ENCODE measurements around the gene SOS1. TPM values are rescaled to one million over a fixed set of nuclear protein-coding genes. Genes with fewer than 3 reads are reported as not detected.

SOS1 gene
- total RNA-seq, 1 donor from 2014 or later: 39.0 TPM

DNA sequence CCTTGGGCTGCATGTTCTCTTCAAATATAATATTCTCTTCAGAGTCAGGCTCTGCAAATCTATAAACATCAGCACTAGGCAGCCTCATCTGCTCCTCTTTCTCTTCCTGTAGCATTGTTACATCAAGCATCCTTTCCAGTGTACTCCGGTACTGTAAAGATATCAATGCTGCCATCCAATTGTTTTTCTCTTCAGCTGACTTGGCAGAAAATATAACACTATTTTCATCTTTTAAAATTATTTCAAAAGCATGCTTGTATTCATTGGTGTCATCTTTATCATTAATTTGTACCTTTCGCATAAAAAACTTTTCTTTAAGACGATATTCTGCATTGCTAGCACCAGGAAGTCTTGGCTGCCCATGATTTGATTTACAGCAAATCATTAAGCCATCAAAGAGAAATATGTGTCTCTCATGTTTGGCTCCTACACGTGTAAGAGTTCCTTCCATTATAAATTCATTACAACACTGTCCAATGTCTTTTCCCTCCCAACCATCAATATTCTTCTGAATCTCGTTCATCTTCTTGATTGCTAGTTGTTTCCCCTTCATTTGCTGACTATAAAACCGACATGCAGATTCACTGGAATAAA is 98.1 kb downstream of the SOS1 start:
- no peaks in the 10 kb centered on the region for H3K36me3 Mint-ChIP-seq (ENCODE audit: unreplicated experiment)
- no peaks in the 10 kb centered on the region for H3K4me1 Mint-ChIP-seq (ENCODE audit: low read depth, unreplicated experiment)
- H3K9me3 Mint-ChIP-seq (ENCODE audit: unreplicated experiment): no peaks in the 10 kb centered on the region
- no peaks in the 10 kb centered on the region for H3K27me3 Mint-ChIP-seq (ENCODE audit: unreplicated experiment)
- no peak for DNase-seq
- no peak overlapping the region for H3K4me3 Mint-ChIP-seq (ENCODE audit: unreplicated experiment)
- TF ChIP-seq CTCF (IDR thresholded peaks at IDR 0.05; ENCODE audit: partially characterized antibody, unreplicated experiment): no peak
- no peak overlapping the region for H3K27ac Mint-ChIP-seq (ENCODE audit: unreplicated experiment)

- TF ChIP-seq CTCF (IDR thresholded peaks at IDR 0.05; ENCODE audit: partially characterized antibody, unreplicated experiment): no peak
- Mint-ChIP-seq H3K36me3 (ENCODE audit: unreplicated experiment) (no peaks in the 10 kb centered on the region), H3K4me3 (ENCODE audit: unreplicated experiment) (no peak overlapping the region), H3K27me3 (ENCODE audit: unreplicated experiment) (no peaks in the 10 kb centered on the region), H3K9me3 (ENCODE audit: unreplicated experiment) (no peaks in the 10 kb centered on the region), H3K4me1 (ENCODE audit: low read depth, unreplicated experiment) (no peaks in the 10 kb centered on the region), H3K27ac (ENCODE audit: unreplicated experiment) (no peak overlapping the region)
- DNase-seq: no peak
Measured at GRCh38 chr2:39020383-39020782, 100.5 kb downstream of the SOS1 start.

- no peak overlapping the region for H3K27ac Mint-ChIP-seq (ENCODE audit: unreplicated experiment)
- no peak for DNase-seq
Measured at GRCh38 chr2:39018638-39019037, 102.2 kb downstream of the SOS1 start.

GRCh38 chr2:39017334-39017733 is 103.5 kb downstream of the SOS1 start:
- TF ChIP-seq CTCF (IDR thresholded peaks at IDR 0.05; ENCODE audit: partially characterized antibody, unreplicated experiment): no peak
- no peaks in the 10 kb centered on the region for H3K36me3 Mint-ChIP-seq (ENCODE audit: unreplicated experiment)
- no peaks in the 10 kb centered on the region for H3K9me3 Mint-ChIP-seq (ENCODE audit: unreplicated experiment)
- no peak for DNase-seq
- no peaks in the 10 kb centered on the region for H3K4me1 Mint-ChIP-seq (ENCODE audit: low read depth, unreplicated experiment)
- no peaks in the 10 kb centered on the region for H3K27me3 Mint-ChIP-seq (ENCODE audit: unreplicated experiment)
- H3K4me3 Mint-ChIP-seq (ENCODE audit: unreplicated experiment): no peak overlapping the region
- no peak overlapping the region for H3K27ac Mint-ChIP-seq (ENCODE audit: unreplicated experiment)

More at GRCh38 chr2:39018638-39019037, 102.2 kb downstream of the SOS1 start:
- no peak overlapping the region for H3K4me3 Mint-ChIP-seq (ENCODE audit: unreplicated experiment)
- no peak for TF ChIP-seq CTCF (IDR thresholded peaks at IDR 0.05; ENCODE audit: partially characterized antibody, unreplicated experiment)
- H3K4me1 Mint-ChIP-seq (ENCODE audit: low read depth, unreplicated experiment): no peaks in the 10 kb centered on the region
- no peaks in the 10 kb centered on the region for H3K9me3 Mint-ChIP-seq (ENCODE audit: unreplicated experiment)
- no peaks in the 10 kb centered on the region for H3K27me3 Mint-ChIP-seq (ENCODE audit: unreplicated experiment)
- no peaks in the 10 kb centered on the region for H3K36me3 Mint-ChIP-seq (ENCODE audit: unreplicated experiment)

DNA sequence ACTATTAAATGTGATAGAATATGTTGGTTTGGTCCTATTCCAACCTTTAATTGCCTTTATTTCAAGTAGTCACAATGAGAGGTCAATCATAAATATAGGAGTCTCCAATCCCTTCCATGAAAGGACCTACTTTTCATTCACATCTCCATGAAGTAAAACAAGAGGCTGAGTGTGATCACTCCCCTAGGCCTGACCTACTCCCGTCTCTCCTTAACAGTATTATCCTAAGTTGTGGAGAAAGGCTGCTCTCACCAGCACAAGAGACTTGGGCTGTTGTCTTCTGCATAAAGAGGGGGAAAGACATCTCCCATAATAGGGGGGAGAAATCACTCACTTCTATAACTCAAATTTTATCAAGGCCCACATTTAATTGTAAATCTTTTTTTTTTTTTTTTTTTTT is 105.4 kb downstream of the SOS1 start:
- Mint-ChIP-seq H3K4me1 (ENCODE audit: low read depth, unreplicated experiment) (no peaks in the 10 kb centered on the region), H3K36me3 (ENCODE audit: unreplicated experiment) (no peaks in the 10 kb centered on the region), H3K27ac (ENCODE audit: unreplicated experiment) (no peak overlapping the region), H3K9me3 (ENCODE audit: unreplicated experiment) (no peaks in the 10 kb centered on the region), H3K4me3 (ENCODE audit: unreplicated experiment) (no peak overlapping the region), H3K27me3 (ENCODE audit: unreplicated experiment) (no peaks in the 10 kb centered on the region)
- TF ChIP-seq CTCF (IDR thresholded peaks at IDR 0.05; ENCODE audit: partially characterized antibody, unreplicated experiment): no peak
- DNase-seq: no peak

Measured in glutamatergic neuron (in vitro differentiated cells).